Neural progenitor cell (in vitro differentiated cells): ENCODE measurements around the gene GPR4.

Experiments
- EZH2 ChIP-seq: fragments of 200-600 bp; sonication (generic); IDR thresholded peaks from 2 replicates; pipeline ENCODE4 v1.6.1; 2017; ENCODE audit warnings: antibody characterized with exemption, mild to moderate bottlenecking, moderate library complexity
- EZH2phosphoT487 ChIP-seq: fragments of 200-600 bp; sonication (generic); IDR thresholded peaks from 2 replicates; pipeline ENCODE4 v1.6.1; 2017; ENCODE audit warnings: antibody characterized with exemption
- TF ChIP-seq, protein P1 (sequence below): fragments of 200-600 bp; sonication (generic); IDR thresholded peaks from 2 replicates; pipeline ENCODE4 v1.5.1; 2017; ENCODE audit warnings: antibody characterized with exemption, mild to moderate bottlenecking

DNA sequence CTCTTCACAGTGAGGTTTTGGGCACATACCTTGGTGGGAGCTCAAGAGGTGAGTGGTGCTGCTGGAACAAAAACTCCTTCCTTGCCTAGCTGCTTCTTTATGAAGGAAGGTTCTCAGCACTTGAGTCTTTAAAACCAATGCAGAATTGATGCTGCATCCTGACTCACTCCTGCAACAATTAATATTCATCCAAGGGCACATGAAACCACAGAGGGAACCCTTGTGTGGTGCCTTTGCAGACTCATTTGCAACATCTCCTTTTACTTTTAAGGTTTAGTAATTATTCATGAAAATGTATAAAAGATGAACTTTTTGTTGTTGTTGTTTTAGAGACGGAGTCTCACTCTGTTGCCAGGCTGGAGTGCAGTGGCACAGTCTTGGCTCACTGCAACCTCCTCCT lies 47.5 kb downstream of the GPR4 start:
- TF ChIP-seq, protein P1, sequence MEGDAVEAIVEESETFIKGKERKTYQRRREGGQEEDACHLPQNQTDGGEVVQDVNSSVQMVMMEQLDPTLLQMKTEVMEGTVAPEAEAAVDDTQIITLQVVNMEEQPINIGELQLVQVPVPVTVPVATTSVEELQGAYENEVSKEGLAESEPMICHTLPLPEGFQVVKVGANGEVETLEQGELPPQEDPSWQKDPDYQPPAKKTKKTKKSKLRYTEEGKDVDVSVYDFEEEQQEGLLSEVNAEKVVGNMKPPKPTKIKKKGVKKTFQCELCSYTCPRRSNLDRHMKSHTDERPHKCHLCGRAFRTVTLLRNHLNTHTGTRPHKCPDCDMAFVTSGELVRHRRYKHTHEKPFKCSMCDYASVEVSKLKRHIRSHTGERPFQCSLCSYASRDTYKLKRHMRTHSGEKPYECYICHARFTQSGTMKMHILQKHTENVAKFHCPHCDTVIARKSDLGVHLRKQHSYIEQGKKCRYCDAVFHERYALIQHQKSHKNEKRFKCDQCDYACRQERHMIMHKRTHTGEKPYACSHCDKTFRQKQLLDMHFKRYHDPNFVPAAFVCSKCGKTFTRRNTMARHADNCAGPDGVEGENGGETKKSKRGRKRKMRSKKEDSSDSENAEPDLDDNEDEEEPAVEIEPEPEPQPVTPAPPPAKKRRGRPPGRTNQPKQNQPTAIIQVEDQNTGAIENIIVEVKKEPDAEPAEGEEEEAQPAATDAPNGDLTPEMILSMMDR = no peak
- TF ChIP-seq EZH2 (no peak), EZH2phosphoT487 (no peak)
